B cell (primary cell): ENCODE results near the gene LITAFD. TPM values are rescaled to one million over a fixed set of nuclear protein-coding genes. Genes with fewer than 3 reads are reported as not detected.

ENCODE experiments used
- ATAC-seq: fragments of 200-7000 bp; cut with Tn5 transposase; one replicate; pipeline ENCODE4 v1.10.0; 2021; ENCODE audit warnings: low read depth, mild to moderate bottlenecking, moderate number of reproducible peaks, moderate library complexity
- CTCF ChIA-PET: fragments of 350-600 bp; sonication (Branson Sonifier 250); formaldehyde crosslinking; loops from one replicate; lab custom pipeline; 2021; ENCODE audit warnings: antibody characterized with exemption, inconsistent platforms; lab: Charles Lee
- POLR2A ChIA-PET: fragments of 350-600 bp; sonication (Branson Sonifier 250); formaldehyde crosslinking; loops from one replicate; lab custom pipeline; 2021; ENCODE audit warnings: antibody characterized with exemption; lab: Charles Lee
- DNase-seq: peaks from one replicate; pipeline ENCODE4 v3.0.0; 2013
- H2AFZ ChIP-seq: 2 replicates; pipeline ENCODE4 v1.6.1; 2012; ENCODE audit warnings: mild to moderate bottlenecking, low read depth, low read length; ENCODE audit not compliant: insufficient read depth, poor library complexity, severe bottlenecking
- H3K27ac ChIP-seq, 2 donors: 1 replicate in 1 of 2; 2 replicates in 1 of 2; pipeline ENCODE4 v1.5.1; 2012 to 2013; ENCODE audit warnings: low read length in 2 of 2, mild to moderate bottlenecking in 2 of 2, moderate library complexity in 1 of 2
- H3K27me3 ChIP-seq, 4 experiments: fragments of 200-600 bp in 1 of 4; sonication (generic) in 1 of 4; replicated peaks in 1 of 4; 1 replicate in 2 of 4; 2 replicates in 2 of 4; pipeline versions ENCODE4 v1.6.1 to v1.7.0; 2013 to 2016; ENCODE audit warnings: low read length in 3 of 4, mild to moderate bottlenecking in 2 of 4, mixed read lengths in 1 of 4, moderate library complexity in 1 of 4; ENCODE audit not compliant: insufficient read depth in 4 of 4, control insufficient read depth in 3 of 4; ENCODE audit errors: control extremely low read depth in 1 of 4
- H3K36me3 ChIP-seq, 2 experiments: replicated peaks in 1 of 2; 1 replicate in 1 of 2; 2 replicates in 1 of 2; pipeline versions ENCODE4 v1.6.1 to v1.7.1; 2013; ENCODE audit warnings: low read length in 1 of 2; ENCODE audit not compliant: insufficient read depth in 2 of 2, control insufficient read depth in 1 of 2; ENCODE audit errors: control extremely low read depth in 1 of 2, extremely low read depth in 1 of 2
- H3K4me1 ChIP-seq, 2 donors: fragments of 200-600 bp in 1 of 2; sonication (generic) in 1 of 2; 1 replicate in 1 of 2; 2 replicates in 1 of 2; pipeline versions ENCODE4 v1.5.1 to v1.6.1; 2013 to 2017; ENCODE audit warnings: low read length in 2 of 2; ENCODE audit not compliant: control insufficient read depth in 2 of 2, insufficient read depth in 2 of 2
- H3K4me2 ChIP-seq: replicated peaks from 2 replicates; pipeline ENCODE3; 2012; ENCODE audit warnings: mild to moderate bottlenecking, low read depth, low read length; ENCODE audit not compliant: poor library complexity, severe bottlenecking
- H3K4me3 ChIP-seq, 5 experiments: fragments of 200-600 bp in 1 of 5; sonication (generic) in 1 of 5; 1 replicate in 3 of 5; 2 replicates in 2 of 5; pipeline versions ENCODE4 v1.5.1 to v1.7.0; 2011 to 2016; ENCODE audit warnings: low read length in 4 of 5, mild to moderate bottlenecking in 4 of 5, low read depth in 2 of 5, control low read depth in 1 of 5, moderate library complexity in 1 of 5; ENCODE audit not compliant: insufficient read depth in 1 of 5; ENCODE audit errors: control extremely low read depth in 1 of 5, extremely low read depth in 1 of 5
- H3K79me2 ChIP-seq: fragments of 200-600 bp; sonication (generic); one replicate; pipeline ENCODE4 v1.6.0; 2016; ENCODE audit warnings: low read length; ENCODE audit not compliant: control insufficient read depth, insufficient read depth
- H3K9ac ChIP-seq: fragments of 200-600 bp; sonication (generic); 2 replicates; pipeline ENCODE4 v1.6.1; 2017; ENCODE audit warnings: mild to moderate bottlenecking, low read length, moderate library complexity
- H3K9me3 ChIP-seq, 3 donors: one replicate each; pipeline versions ENCODE4 v1.6.1 to v1.7.1; 2013; ENCODE audit warnings: low read length in 2 of 3; ENCODE audit not compliant: control insufficient read depth in 2 of 3, insufficient read depth in 1 of 3; ENCODE audit errors: control extremely low read depth in 1 of 3
- H4K20me1 ChIP-seq: 2 replicates; pipeline ENCODE4 v1.6.0; 2012; ENCODE audit warnings: mild to moderate bottlenecking, low read length; ENCODE audit not compliant: insufficient read depth, control insufficient read depth, poor library complexity, severe bottlenecking
- H3K27ac Mint-ChIP-seq: one replicate; pipeline ENCODE4 v1.8.0; 2021; ENCODE audit warnings: mixed read lengths
- H3K27me3 Mint-ChIP-seq: one replicate; pipeline ENCODE4 v1.8.0; 2021; ENCODE audit warnings: mixed read lengths
- H3K4me1 Mint-ChIP-seq: one replicate; pipeline ENCODE4 v1.8.0; 2021; ENCODE audit warnings: mixed read lengths
- H3K4me3 Mint-ChIP-seq: one replicate; pipeline ENCODE4 v1.8.0; 2021; ENCODE audit warnings: mixed read lengths
- H3K9me3 Mint-ChIP-seq: one replicate; pipeline ENCODE4 v1.8.0; 2022; ENCODE audit warnings: mixed read lengths; ENCODE audit not compliant: insufficient read depth
- EZH2 ChIP-seq: IDR thresholded peaks from 2 replicates; pipeline ENCODE4 v1.6.1; 2012; ENCODE audit warnings: borderline replicate concordance, low read depth, mild to moderate bottlenecking, moderate library complexity, low read length; ENCODE audit not compliant: insufficient read depth, poor library complexity, severe bottlenecking
- WGBS: methylation state at CpG from one replicate; pipeline ENCODE4 v1.1.5; 2013; ENCODE audit warnings: missing lambda C conversion rate; ENCODE audit not compliant: insufficient coverage; 5-methylcytosine and 5-hydroxymethylcytosine counted together
- intact Hi-C: fragments of 100-400 bp; cut with micrococcal nuclease; formaldehyde crosslinking; loops from one replicate; pipeline ENCODE4 v1.10.0; 2022
- polyA plus RNA-seq: library from polyadenylated mRNA; depleted of rRNA; stranded (reverse); fragments of >200 nt; gene quantifications from 2 replicates; pipeline ENCODE4 v1.2.3, GENCODE V29; 2012
- total RNA-seq, 2 donors: library from RNA; stranded (reverse); fragments of 120-200 nt in 1 of 2; gene quantifications; 1 replicate in 1 of 2; 2 replicates in 1 of 2; pipeline versions ENCODE4 v1.2.3 to v1.2.4, GENCODE V29; 2013 to 2022
- TF ChIP-seq, protein P1 (sequence below): fragments of 200-600 bp; IDR thresholded peaks from one replicate; pipeline ENCODE4 v1.8.0; 2022; ENCODE audit warnings: antibody characterized with exemption, mild to moderate bottlenecking

The LITAFD gene
- total and polyA plus RNA-seq, 2 donors (not counting 1 experiment from before 2014, with no cell fraction given): not detected

- Mint-ChIP-seq H3K9me3 (peaks cover 3% of the 10 kb centered on the region), H3K27ac (peak overlapping the region; percentile 27), H3K27me3 (peaks cover 12% of the 10 kb centered on the region), H3K4me1 (peaks cover 32% of the 10 kb centered on the region), H3K4me3 (no peak overlapping the region)
- no peak overlapping the region for H3K27ac ChIP-seq
- H4K20me1 ChIP-seq: peaks cover 41% of the 10 kb centered on the region
- TF ChIP-seq EZH2: no peak
- TF ChIP-seq, protein P1, sequence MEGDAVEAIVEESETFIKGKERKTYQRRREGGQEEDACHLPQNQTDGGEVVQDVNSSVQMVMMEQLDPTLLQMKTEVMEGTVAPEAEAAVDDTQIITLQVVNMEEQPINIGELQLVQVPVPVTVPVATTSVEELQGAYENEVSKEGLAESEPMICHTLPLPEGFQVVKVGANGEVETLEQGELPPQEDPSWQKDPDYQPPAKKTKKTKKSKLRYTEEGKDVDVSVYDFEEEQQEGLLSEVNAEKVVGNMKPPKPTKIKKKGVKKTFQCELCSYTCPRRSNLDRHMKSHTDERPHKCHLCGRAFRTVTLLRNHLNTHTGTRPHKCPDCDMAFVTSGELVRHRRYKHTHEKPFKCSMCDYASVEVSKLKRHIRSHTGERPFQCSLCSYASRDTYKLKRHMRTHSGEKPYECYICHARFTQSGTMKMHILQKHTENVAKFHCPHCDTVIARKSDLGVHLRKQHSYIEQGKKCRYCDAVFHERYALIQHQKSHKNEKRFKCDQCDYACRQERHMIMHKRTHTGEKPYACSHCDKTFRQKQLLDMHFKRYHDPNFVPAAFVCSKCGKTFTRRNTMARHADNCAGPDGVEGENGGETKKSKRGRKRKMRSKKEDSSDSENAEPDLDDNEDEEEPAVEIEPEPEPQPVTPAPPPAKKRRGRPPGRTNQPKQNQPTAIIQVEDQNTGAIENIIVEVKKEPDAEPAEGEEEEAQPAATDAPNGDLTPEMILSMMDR: no peak
- peaks cover 11 to 30% of the 10 kb centered on the region in 2 donors for H3K4me1 ChIP-seq
- H3K9ac ChIP-seq: no peak overlapping the region
- H3K79me2 ChIP-seq: peaks cover 3% of the 10 kb centered on the region
- peaks cover 0 to 12% of the 10 kb centered on the region in 2 experiments for H3K36me3 ChIP-seq
- H3K4me2 ChIP-seq: no peak overlapping the region
- ChIA-PET CTCF (interaction anchor here (0.5 to 1.2 kb wide), 2 partner anchors 13 to 95 kb away, joined by 3 to 4 read pairs; no protein-coding TSS in a partner anchor), POLR2A (interaction anchor here (0.7 kb wide), 1 partner anchor 65 kb away, joined by 3 read pairs; no protein-coding TSS in a partner anchor)
- no peak overlapping the region for H2AFZ ChIP-seq
- no peak for ATAC-seq
- no peak overlapping the region for H3K4me3 ChIP-seq
- intact Hi-C loops: no loop called here
- H3K9me3 ChIP-seq: peaks cover 0 to 3% (median 0%) of the 10 kb centered on the region in 3 donors
- 74% methylated on average over 11 of the region's 19 CpGs for WGBS
- peaks cover 0 to 11% (median 5%) of the 10 kb centered on the region in 4 experiments for H3K27me3 ChIP-seq
- DNase-seq: no peak
Measured at GRCh38 chr16:8886593-8887430, 4.7 kb downstream of the LITAFD start.

- Histone ChIP-seq H3K27me3 (peaks cover 0 to 8% (median 4%) of the 10 kb centered on the region in 4 experiments), H2AFZ (no peak overlapping the region), H3K4me1 (peaks cover 17 to 36% of the 10 kb centered on the region in 2 donors), H3K4me2 (no peak overlapping the region), H3K27ac (no peak overlapping the region), H3K9ac (no peak overlapping the region), H3K9me3 (peaks cover 0 to 3% (median 0%) of the 10 kb centered on the region in 3 donors), H3K36me3 (peaks cover 0 to 12% of the 10 kb centered on the region in 2 experiments), H3K79me2 (peaks cover 3% of the 10 kb centered on the region), H4K20me1 (peaks cover 47% of the 10 kb centered on the region), H3K4me3 (no peak overlapping the region)
- 97% methylated on average over 6 of the region's 6 CpGs for WGBS
- intact Hi-C loops: no loop called here
- ATAC-seq: no peak
- ChIA-PET CTCF (interaction anchor here (1.2 kb wide), 1 partner anchor 96 kb away, joined by 3 read pairs; no protein-coding TSS in a partner anchor), POLR2A (no interaction called here)
- peaks cover 3% of the 10 kb centered on the region for H3K9me3 Mint-ChIP-seq
- H3K4me1 Mint-ChIP-seq: peaks cover 38% of the 10 kb centered on the region
- H3K4me3 Mint-ChIP-seq: no peak overlapping the region
- peak overlapping the region; percentile 27 for H3K27ac Mint-ChIP-seq
- H3K27me3 Mint-ChIP-seq: peaks cover 12% of the 10 kb centered on the region
- no peak for DNase-seq
- TF ChIP-seq, protein P1: no peak
- TF ChIP-seq EZH2: no peak
Measured at GRCh38 chr16:8887431-8887765, 5.2 kb downstream of the LITAFD start.
